GM18907 (cell line): ENCODE results near the gene ACSL6.

Source experiments
- ATAC-seq: cut with Tn5 transposase; IDR thresholded peaks from one replicate; pipeline ENCODE4 v1.9.1; 2021; ENCODE audit warnings: mild to moderate bottlenecking, moderate library complexity; ENCODE audit not compliant: unreplicated experiment

ACSL6 gene

DNA sequence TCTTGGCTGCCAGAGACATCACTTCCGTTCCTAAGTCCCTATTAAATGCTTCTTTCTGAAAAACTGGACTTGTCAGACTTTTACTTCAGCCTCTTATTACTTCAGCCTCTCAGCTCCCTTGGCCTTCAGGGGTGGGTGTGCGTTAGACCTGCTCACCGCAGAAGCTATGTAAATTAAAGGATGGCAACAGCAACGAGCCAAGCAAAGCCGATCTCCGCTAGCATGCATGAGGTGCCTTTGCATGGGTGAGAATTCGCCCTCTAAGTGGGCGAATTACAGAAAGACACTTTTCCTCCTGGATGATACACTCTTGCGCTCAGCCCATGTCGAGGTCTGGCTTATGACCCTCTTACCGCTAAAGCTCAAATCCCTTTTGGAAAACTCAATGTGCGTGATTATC is 38.1 kb upstream of the ACSL6 start:
- ATAC-seq, result no peak

DNA sequence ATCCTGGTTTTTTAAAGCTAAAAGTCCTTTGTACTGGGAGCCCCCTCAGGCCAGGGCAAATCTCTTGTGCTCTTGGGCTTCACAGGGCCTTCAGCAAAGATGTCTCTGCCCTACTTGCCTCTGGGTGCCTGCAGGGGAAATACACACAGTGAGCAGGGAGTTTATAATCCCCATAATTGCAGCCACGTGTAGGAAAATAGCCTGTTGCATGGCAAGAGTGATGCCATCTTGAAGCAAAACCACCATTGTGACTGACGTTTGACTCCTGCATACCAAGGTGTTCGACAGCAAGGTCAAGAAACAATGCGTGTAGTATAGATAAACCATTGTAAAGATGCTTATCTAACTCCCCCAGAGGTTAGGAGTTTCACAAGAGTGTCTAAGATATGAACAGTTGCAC is 37.6 kb upstream of the ACSL6 start:
- no peak for ATAC-seq

DNA sequence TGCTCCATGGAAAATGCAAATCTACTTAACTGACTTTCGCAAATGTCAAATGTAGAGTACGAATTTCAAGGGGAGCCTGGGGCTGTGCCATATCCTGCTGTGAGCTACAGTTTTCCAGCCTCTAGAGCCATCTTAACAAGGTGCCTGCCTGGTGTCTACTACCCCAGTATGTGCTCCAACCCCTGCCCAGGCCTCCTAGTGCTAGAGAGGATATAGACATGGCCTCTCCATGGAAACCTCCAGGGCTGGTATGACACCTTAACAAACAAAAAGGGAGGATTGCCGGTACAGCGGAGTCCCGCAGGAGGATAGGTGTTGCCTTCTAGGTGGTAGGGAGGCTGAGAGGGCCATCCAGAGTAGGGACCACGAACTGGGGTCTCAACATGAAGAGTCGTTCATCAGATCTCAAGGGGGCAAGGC is 35.4 kb upstream of the ACSL6 start:
- no peak for ATAC-seq

DNA sequence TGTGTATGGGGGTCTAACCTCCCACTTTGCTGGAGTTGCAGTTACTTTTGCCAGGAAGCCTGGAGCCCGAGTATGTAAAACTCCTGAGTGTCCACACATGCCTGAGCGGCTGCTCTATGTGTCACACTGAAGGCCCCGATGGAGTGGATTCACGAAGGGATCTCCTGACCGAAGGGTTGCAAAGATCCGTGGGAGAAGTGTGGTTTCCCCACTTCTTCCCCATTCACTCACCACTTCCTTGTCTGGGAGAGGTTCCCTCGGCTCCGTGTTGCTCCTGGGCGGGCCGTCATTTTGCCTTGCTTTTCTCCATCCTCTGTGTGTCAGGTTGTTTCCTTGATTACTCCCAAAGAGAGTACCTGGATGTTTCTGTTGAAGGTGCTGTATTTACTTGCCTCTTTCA is 32.7 kb upstream of the ACSL6 start:
- ATAC-seq, result no peak

DNA sequence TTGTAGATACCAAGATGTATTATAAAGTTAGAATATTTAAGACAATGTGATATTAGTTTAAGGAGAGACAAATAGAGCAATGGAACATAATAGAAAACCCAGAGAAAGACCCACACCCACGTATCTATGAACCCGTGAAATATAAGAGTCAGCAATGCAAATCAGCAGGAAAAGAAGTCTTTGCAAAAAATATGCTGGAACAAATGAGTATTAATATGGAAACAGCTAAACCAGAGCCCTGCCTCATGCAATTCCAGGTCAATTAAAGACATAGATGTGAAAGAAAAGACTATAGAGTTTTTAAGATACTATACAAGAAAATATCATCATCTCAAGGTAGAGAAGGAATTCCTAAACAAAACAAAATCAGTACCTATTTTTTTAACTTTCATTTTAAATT is 25.9 kb upstream of the ACSL6 start:
- ATAC-seq, result no peak

DNA sequence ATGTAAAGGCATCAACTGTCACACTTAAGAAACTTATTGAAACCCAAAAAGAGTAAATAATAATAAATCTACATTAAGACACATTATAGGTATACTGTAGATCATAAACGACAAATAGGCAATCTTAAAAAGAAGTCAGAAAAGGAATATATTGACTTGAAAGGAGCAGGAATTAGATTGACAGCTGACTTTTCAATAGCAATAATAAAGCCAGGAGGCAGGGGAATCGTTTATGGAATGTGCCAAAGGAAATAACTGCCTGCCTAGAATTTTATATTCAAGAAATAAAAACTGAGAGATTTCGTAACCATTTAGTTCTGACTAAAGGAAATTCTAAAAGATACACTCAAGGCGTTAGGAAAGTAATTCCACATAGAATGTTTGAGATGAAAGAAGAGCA is 21.7 kb upstream of the ACSL6 start:
- no peak for ATAC-seq

DNA sequence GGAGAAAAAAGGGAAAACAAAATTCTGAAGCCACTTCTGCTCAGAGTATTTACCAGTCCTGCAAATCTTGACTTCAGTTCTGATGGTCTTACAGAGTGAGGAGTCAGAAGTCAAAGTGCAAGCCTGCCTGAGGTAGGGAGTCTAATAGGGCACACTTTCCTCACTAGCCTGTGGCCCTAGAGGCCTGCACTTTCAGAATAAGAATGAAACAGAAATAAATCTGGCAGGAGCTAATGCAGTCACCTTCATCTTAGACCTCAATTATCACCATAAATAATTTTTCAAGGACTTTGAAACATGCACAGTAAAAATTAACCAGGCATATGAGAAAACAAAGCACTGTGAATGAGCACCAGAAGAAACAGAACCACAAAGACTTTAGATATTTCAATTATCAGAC is 20.7 kb upstream of the ACSL6 start:
- ATAC-seq, result no peak

DNA sequence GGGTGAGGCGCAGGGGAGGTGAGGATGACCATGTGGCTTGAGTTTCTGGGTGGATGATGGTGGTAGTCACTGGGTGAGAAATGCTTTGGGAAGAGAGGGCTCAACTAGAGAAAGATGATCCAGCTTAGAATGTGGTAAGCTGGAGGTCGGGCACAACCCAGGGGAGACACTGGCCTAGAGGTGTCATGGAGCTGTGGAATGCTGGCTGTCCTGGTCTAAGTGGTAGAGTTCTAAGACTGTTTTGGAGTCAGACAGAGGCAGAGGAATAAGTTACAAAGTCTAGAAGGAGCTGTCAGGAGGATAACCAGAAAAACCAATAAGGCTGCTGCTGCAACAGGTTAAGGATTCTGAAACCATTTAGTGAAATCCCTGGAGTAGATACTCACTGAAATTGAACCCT is 19.2 kb upstream of the ACSL6 start:
- no peak for ATAC-seq

DNA sequence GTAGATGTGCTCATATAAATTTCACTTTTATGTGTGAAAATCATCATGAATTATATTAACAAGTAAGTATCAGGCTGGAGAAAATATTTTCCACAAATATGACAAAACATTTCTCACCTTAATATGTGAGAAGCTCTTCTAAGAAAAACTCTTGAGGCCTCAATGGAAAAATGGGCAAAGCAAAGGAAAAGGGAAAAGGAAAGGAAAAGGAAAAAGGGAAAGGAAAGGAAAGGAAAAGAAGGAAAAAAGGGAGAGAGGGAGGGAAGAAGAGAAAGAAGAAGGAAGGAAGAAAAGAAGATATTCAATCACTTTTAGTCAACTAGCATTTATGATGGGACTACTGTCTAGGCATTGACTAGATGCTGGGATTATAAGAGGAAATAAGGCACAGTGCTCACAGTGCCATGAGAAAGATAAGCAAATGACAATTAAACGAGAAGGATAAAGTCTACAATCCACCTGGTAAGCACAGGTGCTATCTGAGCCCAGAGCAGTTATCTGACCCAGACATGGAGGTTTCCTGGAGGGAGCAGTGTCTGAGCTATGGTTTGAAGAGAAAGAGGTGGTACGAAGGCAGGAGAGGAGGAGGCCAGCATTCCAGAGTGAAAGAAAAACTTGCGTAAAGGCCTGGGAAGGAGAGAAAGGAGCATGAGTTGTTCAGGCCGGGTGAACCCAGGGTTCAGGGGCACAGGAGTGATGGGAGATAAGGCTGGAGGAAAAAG is 18.3 kb upstream of the ACSL6 start:
- ATAC-seq, result no peak

DNA sequence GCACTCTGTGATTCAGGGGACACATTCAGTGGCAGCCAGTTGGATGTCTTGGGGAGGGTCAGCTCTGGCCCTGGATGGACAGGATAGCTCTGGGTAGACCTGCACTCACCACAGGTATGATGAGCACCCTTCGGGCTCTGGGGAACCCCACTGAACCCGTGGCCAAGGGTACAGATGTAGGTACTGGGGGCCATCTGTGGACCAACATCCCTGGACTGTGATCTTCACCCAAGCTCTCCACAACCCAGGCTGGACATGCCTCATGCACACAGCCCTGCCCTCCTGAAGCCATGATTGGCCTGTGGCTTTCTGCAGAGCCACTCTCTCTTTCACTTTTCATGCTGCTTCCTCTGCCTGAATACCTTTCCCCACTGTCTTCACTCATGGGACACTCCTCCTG is 15.6 kb upstream of the ACSL6 start:
- ATAC-seq, result no peak

DNA sequence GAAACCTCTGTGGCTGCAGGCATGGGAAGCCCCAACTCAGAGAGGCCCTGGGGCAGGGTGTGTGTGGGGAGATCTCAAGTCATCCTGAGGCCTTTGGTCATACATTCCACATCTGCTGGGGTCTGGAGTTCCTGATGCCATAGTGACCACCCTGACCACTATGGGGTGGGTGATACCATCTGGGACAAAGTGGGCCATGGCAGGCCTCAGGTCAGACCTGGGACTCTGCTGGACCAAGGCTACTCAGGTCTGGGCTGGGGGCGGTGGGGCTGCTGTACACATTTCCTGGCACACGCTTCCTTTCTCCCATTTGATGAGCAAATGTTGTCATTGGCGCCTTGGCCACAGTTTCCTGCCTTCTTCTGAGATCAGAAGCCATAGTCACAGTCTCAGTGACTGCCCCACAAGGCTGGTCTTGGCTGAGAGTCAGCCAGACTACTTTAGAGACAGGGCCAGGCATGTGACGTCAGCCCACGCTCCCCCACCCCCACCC is 15.1 kb upstream of the ACSL6 start:
- ATAC-seq, result no peak

DNA sequence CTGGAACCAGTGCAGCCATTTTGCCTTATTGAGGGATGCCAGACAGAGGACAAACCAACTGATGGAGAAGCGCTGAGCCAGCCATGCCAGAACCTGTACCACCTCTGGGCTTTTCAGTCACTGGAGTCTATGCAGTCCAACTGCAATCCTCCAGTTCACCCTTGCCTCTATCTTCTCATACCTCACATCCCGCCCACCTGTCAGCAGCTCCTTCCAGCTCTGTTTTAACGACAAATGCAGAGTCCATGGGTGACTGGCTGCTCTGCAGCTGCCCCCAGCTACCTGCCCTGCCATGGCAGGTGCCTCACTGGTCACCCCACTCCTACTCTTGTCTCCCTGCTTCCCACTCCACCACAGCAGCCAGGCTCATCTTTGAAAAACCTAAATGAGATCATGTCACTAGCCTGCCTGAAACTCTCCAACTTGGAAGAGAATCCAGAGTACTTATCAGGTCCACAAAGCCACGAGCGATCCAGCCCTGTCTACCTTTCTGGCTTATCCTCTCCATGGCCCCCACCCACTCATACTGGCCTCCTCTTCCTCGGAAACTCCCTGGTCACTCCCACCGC is 14.0 kb upstream of the ACSL6 start:
- no peak for ATAC-seq

DNA sequence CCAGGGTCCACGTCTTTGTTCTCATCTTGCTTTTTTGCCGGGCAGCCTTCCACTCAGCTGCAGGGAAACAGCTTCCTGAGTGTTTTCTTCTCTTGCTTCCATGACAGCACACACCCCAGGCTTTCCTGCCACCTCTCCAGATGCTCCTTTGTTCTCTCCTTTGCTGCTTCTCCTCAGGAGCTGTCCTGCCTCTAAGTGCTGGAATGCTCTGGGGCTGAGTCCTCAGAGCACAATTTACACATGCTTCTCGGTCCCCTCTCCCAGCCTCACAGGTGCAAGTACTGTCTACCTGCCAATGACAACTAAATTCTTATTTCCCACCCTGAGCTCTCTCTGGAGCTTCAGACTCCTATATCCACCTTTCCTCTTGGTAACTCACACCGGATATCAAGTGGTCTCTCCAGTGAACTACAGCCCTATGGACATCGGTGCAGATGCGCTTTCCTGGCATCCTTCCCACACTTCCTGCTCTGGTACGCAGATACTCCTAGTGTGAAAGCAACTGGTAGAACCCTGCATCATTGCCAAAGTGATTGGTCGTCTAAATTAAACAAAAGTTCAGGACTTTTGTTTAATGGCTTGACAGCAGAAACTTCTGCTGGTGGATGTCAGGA is 13.4 kb upstream of the ACSL6 start:
- ATAC-seq, result no peak

DNA sequence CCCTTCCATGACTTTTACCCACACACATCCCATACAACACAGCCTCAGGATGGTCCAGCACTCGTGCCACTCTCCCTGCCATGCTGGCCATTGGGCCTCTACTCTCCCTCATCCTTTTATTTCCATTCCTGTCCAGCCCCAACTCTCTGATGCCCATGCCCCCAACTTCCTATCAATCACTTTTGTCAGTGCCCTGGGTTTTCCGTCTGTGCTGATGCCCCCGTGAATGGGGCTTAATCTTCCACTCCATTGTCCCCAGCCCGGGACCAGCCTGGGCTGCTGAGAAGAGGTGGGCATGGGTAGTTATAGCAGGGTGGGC is 12.6 kb upstream of the ACSL6 start:
- ATAC-seq, result no peak

DNA sequence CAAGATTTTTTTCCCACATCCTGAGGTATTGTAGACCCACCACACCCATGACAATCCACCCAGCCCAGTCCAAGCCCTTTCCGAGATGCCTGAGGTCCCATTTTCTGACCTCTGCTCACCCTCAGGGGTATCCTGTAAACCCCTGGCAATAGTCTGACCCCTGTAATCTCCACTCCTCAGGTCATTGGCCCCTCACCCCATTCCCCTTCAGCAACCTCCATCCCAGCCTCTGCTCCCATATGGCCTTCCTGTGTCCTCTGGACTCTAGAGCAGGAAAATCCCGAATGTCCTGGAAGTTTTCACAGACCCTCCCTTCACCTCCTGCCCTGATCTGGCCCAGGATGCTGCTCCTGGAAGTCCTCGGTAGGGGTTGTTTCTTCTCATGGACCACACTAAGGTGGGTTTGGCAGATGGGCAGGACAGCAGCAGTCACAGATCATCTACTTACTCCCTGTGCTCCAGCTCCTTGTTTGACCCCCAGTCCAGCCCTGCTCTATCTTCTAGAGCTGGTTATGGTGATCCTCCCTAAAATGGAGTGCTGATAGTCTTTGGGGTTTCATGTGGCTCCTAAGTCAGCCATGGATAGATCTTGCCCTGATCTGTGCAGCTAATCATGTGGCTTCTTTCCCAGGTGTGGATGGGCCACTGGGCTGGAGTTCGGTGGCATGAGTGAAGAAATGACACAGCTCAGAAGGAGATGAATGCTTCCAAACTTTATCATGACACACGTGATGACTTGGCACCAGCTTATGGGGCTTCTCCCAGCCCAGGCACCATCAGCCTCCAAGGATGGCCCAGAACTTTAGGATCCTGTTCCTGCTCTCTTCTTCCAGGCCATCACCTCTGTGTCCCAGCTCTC is 12.0 kb upstream of the ACSL6 start:
- no peak for ATAC-seq

DNA sequence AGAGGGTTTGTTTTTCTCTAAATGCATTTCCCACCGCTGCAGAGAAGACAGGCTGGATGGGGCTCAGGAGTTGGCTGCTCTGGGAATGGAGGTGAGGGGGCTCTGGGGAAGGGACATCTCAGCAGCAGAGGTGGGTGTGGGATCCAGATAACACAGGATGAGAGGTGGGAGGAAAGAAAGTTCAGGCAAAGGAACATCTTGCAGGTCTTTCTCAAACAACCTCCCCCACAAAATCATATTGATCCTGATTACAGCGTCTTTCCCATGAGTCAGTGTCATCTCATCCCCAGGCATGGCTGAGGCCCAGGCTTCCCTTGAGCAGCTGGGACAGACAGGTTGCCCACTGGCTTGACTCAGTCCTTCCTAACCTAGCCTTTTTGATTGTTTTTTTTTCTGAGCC is 11.3 kb upstream of the ACSL6 start:
- ATAC-seq, result no peak

DNA sequence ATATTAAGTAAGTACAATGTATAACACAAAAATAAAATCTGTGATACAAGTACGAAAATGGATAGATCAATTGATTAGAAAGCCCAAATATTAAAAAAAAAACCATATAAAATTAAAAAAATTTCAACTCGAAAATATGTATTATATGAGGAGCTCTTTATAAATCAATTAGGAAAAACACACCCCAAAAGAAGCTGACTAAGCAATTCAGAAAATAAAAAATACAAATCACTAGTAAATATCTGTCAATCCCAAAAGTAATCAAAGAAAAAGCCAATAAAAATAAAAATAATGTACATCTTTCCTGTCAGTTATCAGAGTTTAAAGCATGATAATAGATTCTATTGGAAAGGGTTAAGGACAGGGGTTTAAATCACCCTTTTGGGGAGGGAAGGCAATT is 10.2 kb upstream of the ACSL6 start:
- ATAC-seq, result no peak

DNA sequence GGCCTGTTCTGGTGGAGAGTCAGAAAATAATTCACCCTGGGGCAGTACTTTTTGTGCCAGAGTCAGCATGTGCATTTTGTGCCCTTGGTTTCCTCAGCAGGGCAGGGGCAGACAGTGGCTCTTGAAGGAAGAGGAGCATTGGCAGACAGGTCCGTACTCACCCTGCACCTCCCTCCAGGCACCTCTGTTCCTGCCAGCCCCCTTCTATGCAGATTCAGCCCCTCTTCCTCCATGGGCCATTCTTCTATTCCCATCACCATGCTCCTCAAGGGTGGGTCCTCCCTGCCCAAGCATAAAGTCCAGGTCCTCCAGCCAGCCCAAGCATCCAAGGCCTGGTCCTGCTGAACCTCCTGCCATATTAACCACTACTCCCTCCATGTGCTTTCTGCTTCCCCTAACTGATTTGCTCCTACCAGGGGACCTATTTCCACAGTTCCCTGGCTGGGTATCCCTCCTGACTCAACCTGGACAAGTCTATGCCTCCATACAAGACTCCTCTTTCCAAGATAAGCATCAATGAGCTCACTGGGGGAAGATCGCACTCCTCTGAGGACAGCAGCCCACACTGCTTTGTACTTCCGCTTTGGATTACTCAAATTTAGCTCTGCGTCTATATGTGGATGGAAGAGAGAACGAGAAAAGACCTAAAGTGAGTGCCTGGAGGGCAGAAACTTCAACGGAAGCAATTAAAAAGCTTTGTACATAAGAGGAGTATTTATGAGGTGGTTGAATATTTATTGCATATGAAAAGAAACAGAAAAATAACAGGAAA is 9.3 kb upstream of the ACSL6 start:
- ATAC-seq, result peak; percentile 28

DNA sequence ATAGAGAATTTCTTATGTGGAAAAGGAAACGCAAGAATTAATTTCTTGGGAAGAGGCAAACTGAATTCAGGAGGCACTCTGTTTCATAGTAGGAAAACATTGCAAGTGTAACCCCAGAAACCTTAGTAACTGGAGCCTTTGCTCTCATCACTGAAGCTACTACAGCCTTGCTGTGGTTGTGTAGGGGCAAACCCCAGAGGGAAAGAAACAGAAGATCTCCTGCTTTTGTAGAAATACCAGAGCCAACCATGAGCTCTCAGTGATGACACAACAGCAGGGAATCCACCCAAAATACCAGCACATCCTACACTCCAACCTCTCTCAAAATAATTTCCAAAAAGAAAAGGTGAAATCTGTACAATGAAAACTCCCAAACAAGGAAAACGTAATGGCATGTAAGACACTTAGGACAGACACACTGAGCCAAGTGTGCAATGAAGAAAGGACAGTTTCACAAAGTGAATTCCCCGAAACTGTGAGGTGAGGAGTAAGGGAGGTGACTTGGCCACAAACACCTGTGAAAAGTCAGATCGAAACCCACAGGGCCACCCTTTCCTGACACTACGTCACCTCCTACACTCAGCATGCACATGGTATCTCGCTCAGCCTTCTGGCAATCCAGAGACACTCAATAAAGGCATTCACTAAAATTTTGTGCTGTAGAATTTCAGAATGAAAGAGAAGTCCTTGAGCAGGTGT is 8.5 kb upstream of the ACSL6 start:
- peak; percentile 99 for ATAC-seq

DNA sequence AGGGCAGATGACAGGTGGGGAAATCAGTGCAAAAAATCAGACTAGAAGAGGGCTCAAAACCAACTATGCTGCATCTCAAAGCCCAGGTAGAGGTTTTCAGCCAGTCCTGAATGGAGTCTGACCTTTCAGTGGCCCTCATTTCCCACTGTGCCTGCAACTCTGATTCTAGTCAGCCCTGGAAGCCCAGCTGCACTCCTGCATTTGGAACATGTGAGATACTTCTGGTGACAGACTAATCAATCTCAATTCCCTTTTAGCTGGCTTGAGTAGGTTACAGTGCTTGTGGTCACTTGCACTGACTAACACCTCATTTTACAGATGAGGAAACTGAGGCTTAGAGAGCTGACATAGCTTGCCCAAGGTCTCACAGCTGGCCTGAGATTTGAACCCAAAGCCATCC is 7.9 kb upstream of the ACSL6 start:
- no peak for ATAC-seq
